Panc1 (cell line): ENCODE data around the gene C8B. TPM values are rescaled to one million over a fixed set of nuclear protein-coding genes. Genes with fewer than 3 reads are reported as not detected.

Source experiments
- ATAC-seq: fragments of 200-7000 bp; cut with Tn5 transposase; 2 replicates; pipeline ENCODE4 v1.9.1; 2020; ENCODE audit warnings: mild to moderate bottlenecking, moderate library complexity
- BruUV-seq: library from RNA; stranded (reverse); fragments of 400-500 nt; replicated peaks from 2 replicates; lab custom pipeline; 2021; lab: Mats Ljungman, UMichigan
- CTCF ChIA-PET: fragments of 300-600 bp; sonication (Branson Sonifier 250); formaldehyde crosslinking; loops from one replicate; lab custom pipeline; 2022; ENCODE audit warnings: antibody characterized with exemption; lab: Charles Lee
- POLR2A ChIA-PET: fragments of 300-600 bp; sonication (Branson Sonifier 250); formaldehyde crosslinking; loops from one replicate; lab custom pipeline; 2022; ENCODE audit warnings: antibody characterized with exemption; lab: Charles Lee
- DNase-seq: peaks from one replicate; pipeline ENCODE4 v3.0.0-alpha.2; 2010; ENCODE audit warnings: low read depth, low spot score
- H3K27ac ChIP-seq: 2 replicates; pipeline ENCODE4 v1.5.1; 2011; ENCODE audit warnings: mild to moderate bottlenecking, low read length, inconsistent platforms
- H3K27me3 ChIP-seq: fragments of 200-500 bp; sonication (Bioruptor generic); 2 replicates; pipeline ENCODE4 v1.6.0; 2014; ENCODE audit warnings: low read length, inconsistent platforms; ENCODE audit not compliant: control insufficient read depth, insufficient read depth
- H3K36me3 ChIP-seq: fragments of 200-500 bp; sonication (Bioruptor generic); 2 replicates; pipeline ENCODE4 v1.5.1; 2014; ENCODE audit warnings: inconsistent platforms, mild to moderate bottlenecking, low read length, moderate library complexity; ENCODE audit not compliant: control insufficient read depth, insufficient read depth
- H3K4me1 ChIP-seq: 2 replicates; pipeline ENCODE4 v1.5.1; 2011; ENCODE audit warnings: inconsistent platforms, mild to moderate bottlenecking, low read length, moderate library complexity; ENCODE audit not compliant: control insufficient read depth, insufficient read depth
- H3K4me3 ChIP-seq, 2 experiments: 2 replicates each; pipeline ENCODE4 v1.5.1; 2011 to 2012; ENCODE audit warnings: low read depth in 2 of 2, low read length in 2 of 2, mild to moderate bottlenecking in 2 of 2, inconsistent platforms in 1 of 2, moderate library complexity in 1 of 2
- H3K9me3 ChIP-seq: fragments of 200-500 bp; sonication (Bioruptor generic); 2 replicates; pipeline ENCODE4 v1.5.1; 2014; ENCODE audit warnings: low read depth, mild to moderate bottlenecking, inconsistent platforms, low read length, moderate library complexity; ENCODE audit not compliant: control insufficient read depth, insufficient read depth
- POLR2AphosphoS5 ChIP-seq: IDR thresholded peaks from 2 replicates; pipeline ENCODE4 v1.6.1; 2012; ENCODE audit warnings: mild to moderate bottlenecking, low read depth, low read length, moderate library complexity
- SIN3A ChIP-seq: IDR thresholded peaks from 2 replicates; pipeline ENCODE4 v1.6.1; 2012; ENCODE audit warnings: low read depth, mild to moderate bottlenecking, low read length, moderate library complexity, borderline replicate concordance; ENCODE audit not compliant: insufficient read depth
- TCF7L2 ChIP-seq: IDR thresholded peaks from 2 replicates; pipeline ENCODE4 v1.6.1; 2011; ENCODE audit warnings: mild to moderate bottlenecking, low read depth, low read length, inconsistent platforms
- in situ Hi-C: cut with HindIII; loops from 2 replicates; pipeline ENCODE4 v1.10.0; 2016; ENCODE audit warnings: low sequenced_read_pairs, low pct_unique_long_range_greater_than_20kb
- intact Hi-C: fragments of 100-400 bp; cut with micrococcal nuclease; formaldehyde crosslinking; loops from one replicate; pipeline ENCODE4 v1.10.0; 2022; ENCODE audit not compliant: unreplicated experiment
- total RNA-seq: library from RNA; stranded (reverse); gene quantifications from one replicate; pipeline ENCODE4 v1.2.1, GENCODE V29; 2021; ENCODE audit not compliant: unreplicated experiment
- TF ChIP-seq, protein P1 (sequence below), 2 experiments: IDR thresholded peaks; 2 replicates each; pipeline ENCODE4 v1.6.1; 2011 to 2012; ENCODE audit warnings: low read depth in 2 of 2, control low read depth in 1 of 2, low read length in 1 of 2, mild to moderate bottlenecking in 1 of 2, moderate library complexity in 1 of 2; ENCODE audit not compliant: insufficient read depth in 1 of 2
- TF ChIP-seq, protein P2 (sequence below): fragments of 450-650 bp; IDR thresholded peaks from 2 replicates; pipeline ENCODE4 v1.5.1; 2017; ENCODE audit warnings: mild to moderate bottlenecking

C8B gene
- total RNA-seq, 1 experiment from 2014 or later, result not detected

DNA sequence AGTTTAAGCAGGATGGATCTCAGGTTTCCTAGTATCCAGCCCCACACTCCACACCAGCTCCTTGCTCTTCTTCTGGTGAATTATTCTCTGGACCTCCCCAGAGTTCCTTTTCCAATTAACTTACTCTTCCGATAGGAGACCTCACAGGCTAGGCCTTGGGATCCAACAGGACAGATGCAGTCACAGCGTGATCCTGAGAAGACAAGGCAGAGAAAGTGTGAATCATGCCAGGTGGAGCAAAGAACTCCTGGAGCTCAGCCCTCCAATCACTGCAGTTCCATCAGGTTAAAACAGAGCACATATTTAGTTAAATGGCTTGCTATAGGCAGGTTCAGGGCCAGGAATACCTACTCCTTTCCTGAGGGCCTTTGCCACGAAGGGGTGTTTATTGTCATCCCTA is 34.1 kb downstream of the C8B start:
- ChIA-PET POLR2A (no interaction called here), CTCF (no interaction called here)
- intact Hi-C loops, result no loop called here
- Histone ChIP-seq H3K4me3 (no peak overlapping the region), H3K36me3 (no peaks in the 10 kb centered on the region), H3K9me3 (no peaks in the 10 kb centered on the region), H3K4me1 (no peaks in the 10 kb centered on the region), H3K27ac (no peak overlapping the region), H3K27me3 (no peaks in the 10 kb centered on the region)
- BruUV-seq, result no TSS peak
- DNase-seq (no peak), ATAC-seq (no peak)
- in situ Hi-C loops, result no loop called here
- TF ChIP-seq TCF7L2 (no peak), POLR2AphosphoS5 (no peak)
- TF ChIP-seq, protein P1, sequence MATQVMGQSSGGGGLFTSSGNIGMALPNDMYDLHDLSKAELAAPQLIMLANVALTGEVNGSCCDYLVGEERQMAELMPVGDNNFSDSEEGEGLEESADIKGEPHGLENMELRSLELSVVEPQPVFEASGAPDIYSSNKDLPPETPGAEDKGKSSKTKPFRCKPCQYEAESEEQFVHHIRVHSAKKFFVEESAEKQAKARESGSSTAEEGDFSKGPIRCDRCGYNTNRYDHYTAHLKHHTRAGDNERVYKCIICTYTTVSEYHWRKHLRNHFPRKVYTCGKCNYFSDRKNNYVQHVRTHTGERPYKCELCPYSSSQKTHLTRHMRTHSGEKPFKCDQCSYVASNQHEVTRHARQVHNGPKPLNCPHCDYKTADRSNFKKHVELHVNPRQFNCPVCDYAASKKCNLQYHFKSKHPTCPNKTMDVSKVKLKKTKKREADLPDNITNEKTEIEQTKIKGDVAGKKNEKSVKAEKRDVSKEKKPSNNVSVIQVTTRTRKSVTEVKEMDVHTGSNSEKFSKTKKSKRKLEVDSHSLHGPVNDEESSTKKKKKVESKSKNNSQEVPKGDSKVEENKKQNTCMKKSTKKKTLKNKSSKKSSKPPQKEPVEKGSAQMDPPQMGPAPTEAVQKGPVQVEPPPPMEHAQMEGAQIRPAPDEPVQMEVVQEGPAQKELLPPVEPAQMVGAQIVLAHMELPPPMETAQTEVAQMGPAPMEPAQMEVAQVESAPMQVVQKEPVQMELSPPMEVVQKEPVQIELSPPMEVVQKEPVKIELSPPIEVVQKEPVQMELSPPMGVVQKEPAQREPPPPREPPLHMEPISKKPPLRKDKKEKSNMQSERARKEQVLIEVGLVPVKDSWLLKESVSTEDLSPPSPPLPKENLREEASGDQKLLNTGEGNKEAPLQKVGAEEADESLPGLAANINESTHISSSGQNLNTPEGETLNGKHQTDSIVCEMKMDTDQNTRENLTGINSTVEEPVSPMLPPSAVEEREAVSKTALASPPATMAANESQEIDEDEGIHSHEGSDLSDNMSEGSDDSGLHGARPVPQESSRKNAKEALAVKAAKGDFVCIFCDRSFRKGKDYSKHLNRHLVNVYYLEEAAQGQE (IDR thresholded peaks at IDR 0.05; ENCODE audit: insufficient read depth in 1 of 2, low read depth in 2 of 2, low read length in 1 of 2), result no peak

DNA sequence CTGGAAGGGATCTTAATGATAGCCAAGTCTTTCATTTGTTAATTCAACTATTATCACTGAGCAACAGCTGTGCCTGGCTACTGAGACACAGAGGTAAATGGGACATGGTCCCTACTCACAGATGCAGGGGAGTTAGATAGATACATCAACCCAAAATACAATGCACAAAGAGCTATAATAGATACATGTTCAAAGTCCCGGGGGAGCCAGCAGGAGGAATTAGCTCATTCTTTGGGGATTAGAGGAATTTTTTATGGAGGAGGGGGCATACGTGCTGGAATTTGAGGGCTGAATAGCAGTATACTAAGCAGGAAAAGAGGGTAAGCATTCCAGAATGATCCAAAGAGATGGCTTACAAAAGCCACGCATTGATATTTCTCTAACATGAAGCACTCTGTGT is 34.6 kb downstream of the C8B start:
- BruUV-seq, result no TSS peak
- CTCF ChIA-PET, result no interaction called here
- intact Hi-C loops, result no loop called here

More for the DNA sequence above, 34.6 kb downstream of the C8B start:
- Histone ChIP-seq H3K4me1 (no peaks in the 10 kb centered on the region), H3K27ac (no peak overlapping the region), H3K4me3 (no peak overlapping the region), H3K27me3 (no peaks in the 10 kb centered on the region), H3K9me3 (no peaks in the 10 kb centered on the region), H3K36me3 (no peaks in the 10 kb centered on the region)
- DNase-seq (no peak), ATAC-seq (no peak)
- POLR2A ChIA-PET, result no interaction called here
- no peak for TF ChIP-seq SIN3A
- TF ChIP-seq, protein P2, sequence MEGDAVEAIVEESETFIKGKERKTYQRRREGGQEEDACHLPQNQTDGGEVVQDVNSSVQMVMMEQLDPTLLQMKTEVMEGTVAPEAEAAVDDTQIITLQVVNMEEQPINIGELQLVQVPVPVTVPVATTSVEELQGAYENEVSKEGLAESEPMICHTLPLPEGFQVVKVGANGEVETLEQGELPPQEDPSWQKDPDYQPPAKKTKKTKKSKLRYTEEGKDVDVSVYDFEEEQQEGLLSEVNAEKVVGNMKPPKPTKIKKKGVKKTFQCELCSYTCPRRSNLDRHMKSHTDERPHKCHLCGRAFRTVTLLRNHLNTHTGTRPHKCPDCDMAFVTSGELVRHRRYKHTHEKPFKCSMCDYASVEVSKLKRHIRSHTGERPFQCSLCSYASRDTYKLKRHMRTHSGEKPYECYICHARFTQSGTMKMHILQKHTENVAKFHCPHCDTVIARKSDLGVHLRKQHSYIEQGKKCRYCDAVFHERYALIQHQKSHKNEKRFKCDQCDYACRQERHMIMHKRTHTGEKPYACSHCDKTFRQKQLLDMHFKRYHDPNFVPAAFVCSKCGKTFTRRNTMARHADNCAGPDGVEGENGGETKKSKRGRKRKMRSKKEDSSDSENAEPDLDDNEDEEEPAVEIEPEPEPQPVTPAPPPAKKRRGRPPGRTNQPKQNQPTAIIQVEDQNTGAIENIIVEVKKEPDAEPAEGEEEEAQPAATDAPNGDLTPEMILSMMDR, result no peak
- TF ChIP-seq, protein P1 (IDR thresholded peaks at IDR 0.05; ENCODE audit: insufficient read depth in 1 of 2, low read depth in 2 of 2, low read length in 1 of 2), result no peak
- TF ChIP-seq TCF7L2, result no peak
- no peak for TF ChIP-seq POLR2AphosphoS5
- in situ Hi-C loops, result no loop called here
